ENCODE measurements around the gene TBC1D30.

The TBC1D30 gene

DNA sequence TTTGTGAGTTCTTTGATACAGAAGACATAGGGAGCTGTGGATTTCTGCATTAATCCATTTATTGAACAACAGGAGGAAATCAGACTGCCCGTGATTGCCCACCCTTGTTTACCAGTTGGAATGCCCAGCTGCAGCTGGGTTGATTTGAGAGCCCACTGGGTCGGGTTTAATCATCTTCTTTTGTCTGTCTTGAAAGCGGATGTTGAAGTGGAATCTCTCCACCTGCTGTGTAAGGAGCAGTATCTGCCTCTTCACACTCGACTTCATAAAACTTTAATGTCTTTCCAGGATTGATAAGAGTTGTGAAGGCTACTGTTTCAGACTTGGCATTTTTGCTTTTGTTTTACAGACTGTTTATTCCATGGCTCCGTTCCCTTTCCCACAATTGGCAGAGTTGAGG lies 39.9 kb downstream of the TBC1D30 start:
- no peak overlapping the region for H3K27ac ChIP-seq (ENCODE audit: low read depth, low read length, severe bottlenecking)
- H3K4me3 ChIP-seq (ENCODE audit: extremely low read depth, insufficient read depth, low read length, poor library complexity, severe bottlenecking) = no peak overlapping the region
- no peaks in the 10 kb centered on the region for H3K9me3 ChIP-seq (ENCODE audit: control insufficient read depth, low read length)
- 50 to 52% methylated on average over 2 of the region's 5 CpGs for WGBS, 2 experiments (ENCODE audit: insufficient coverage in 2 of 2)
- no peaks in the 10 kb centered on the region for H3K4me1 ChIP-seq (ENCODE audit: control insufficient read depth, insufficient read depth, low read length, poor library complexity, severe bottlenecking)
- H3K36me3 ChIP-seq (ENCODE audit: control insufficient read depth, insufficient read depth, low read length) = no peaks in the 10 kb centered on the region

DNA sequence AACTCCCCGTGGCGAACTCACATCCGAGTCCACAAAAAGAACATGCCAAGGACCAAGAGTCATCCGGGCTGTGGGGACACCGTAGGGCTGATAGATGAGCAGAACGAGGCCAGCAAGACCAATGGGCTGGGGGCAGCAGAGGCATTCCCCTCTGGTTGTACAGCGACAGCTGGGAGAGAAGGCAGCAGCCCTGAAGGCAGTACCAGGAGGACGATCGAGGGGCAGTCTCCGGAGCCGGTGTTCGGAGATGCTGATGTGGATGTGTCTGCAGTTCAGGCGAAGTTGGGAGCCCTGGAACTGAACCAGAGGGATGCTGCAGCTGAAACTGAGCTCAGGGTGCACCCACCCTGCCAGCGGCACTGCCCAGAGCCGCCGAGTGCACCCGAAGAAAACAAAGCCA lies 50.7 kb downstream of the TBC1D30 start:
- Histone ChIP-seq H3K27ac (ENCODE audit: low read depth, low read length, severe bottlenecking) (no peak overlapping the region), H3K9me3 (ENCODE audit: control insufficient read depth, low read length) (no peaks in the 10 kb centered on the region), H3K4me3 (ENCODE audit: extremely low read depth, insufficient read depth, low read length, poor library complexity, severe bottlenecking) (no peak overlapping the region), H3K36me3 (ENCODE audit: control insufficient read depth, insufficient read depth, low read length) (no peaks in the 10 kb centered on the region), H3K4me1 (ENCODE audit: control insufficient read depth, insufficient read depth, low read length, poor library complexity, severe bottlenecking) (no peaks in the 10 kb centered on the region)
- WGBS, 2 experiments (ENCODE audit: insufficient coverage in 2 of 2) = 88 to 92% methylated on average over 14 to 17 of the region's 17 CpGs

GRCh38 chr12:64876388-64877071 lies 52.1 kb downstream of the TBC1D30 start:
- H3K4me1 ChIP-seq (ENCODE audit: control insufficient read depth, insufficient read depth, low read length, poor library complexity, severe bottlenecking) = no peaks in the 10 kb centered on the region
- H3K27ac ChIP-seq (ENCODE audit: low read depth, low read length, severe bottlenecking) = no peak overlapping the region
- H3K9me3 ChIP-seq (ENCODE audit: control insufficient read depth, low read length) = no peaks in the 10 kb centered on the region
- no peak overlapping the region for H3K4me3 ChIP-seq (ENCODE audit: extremely low read depth, insufficient read depth, low read length, poor library complexity, severe bottlenecking)
- no peaks in the 10 kb centered on the region for H3K36me3 ChIP-seq (ENCODE audit: control insufficient read depth, insufficient read depth, low read length)
- 90 to 91% methylated on average over 8 to 10 of the region's 12 CpGs for WGBS, 2 experiments (ENCODE audit: insufficient coverage in 2 of 2)

DNA sequence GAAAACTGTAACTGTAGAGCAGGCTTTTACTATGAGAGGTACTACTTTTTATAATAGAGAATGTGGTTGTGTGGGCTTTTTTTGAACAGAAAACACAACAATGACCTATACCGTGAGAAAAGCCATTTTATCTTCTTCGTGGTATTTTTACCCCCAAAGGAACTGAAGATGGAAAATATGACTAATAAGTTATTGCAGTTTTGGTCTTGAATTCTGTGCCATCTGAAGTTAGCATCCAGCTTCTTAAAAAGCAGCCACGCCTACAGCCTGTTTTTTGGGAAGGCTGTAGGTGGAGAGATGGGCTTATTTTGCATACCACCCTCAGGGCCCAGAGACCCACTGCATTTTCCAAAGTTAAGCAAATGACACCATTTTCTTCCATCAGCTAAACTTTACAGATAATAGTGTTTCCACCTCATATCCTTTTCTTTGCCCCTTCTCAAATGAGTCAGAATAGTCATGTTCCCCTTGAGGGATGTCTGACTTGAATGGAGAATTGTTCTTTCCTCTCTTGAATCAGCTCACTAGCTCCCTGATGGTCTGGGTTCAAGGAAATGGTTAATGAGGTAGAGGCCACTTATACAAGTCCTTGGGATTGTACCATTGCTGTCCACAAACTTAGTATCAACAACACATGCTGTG lies 53.0 kb downstream of the TBC1D30 start:
- H3K4me3 ChIP-seq (ENCODE audit: extremely low read depth, insufficient read depth, low read length, poor library complexity, severe bottlenecking) = no peak overlapping the region
- no peaks in the 10 kb centered on the region for H3K9me3 ChIP-seq (ENCODE audit: control insufficient read depth, low read length)
- H3K36me3 ChIP-seq (ENCODE audit: control insufficient read depth, insufficient read depth, low read length) = no peaks in the 10 kb centered on the region
- no peak overlapping the region for H3K27ac ChIP-seq (ENCODE audit: low read depth, low read length, severe bottlenecking)
- no peaks in the 10 kb centered on the region for H3K4me1 ChIP-seq (ENCODE audit: control insufficient read depth, insufficient read depth, low read length, poor library complexity, severe bottlenecking)
- WGBS, 2 experiments (ENCODE audit: insufficient coverage in 2 of 2) = no CpG with 5 or more reads among the region's 3 CpGs

DNA sequence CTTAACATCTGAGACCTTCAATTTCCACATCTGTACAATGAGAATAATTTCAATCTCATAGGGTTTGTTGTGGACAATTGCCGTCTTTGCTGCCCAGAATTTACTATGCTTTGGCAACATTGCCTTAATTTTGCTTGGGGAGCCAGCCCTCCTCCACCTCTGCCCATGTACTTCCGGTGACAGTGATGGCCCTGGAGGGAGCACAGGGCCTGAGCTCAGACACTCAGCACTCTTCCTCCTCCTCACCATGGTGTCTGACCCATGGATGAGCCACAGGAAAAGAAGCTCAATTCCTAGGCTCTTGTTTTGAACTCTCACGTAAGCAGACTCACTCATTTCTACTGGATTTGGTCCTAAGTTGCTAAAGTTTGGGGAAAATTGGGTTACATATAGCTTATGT lies 58.2 kb downstream of the TBC1D30 start:
- 86 to 95% methylated on average over 2 of the region's 3 CpGs for WGBS, 2 experiments (ENCODE audit: insufficient coverage in 2 of 2)
- no peaks in the 10 kb centered on the region for H3K9me3 ChIP-seq (ENCODE audit: control insufficient read depth, low read length)
- H3K27ac ChIP-seq (ENCODE audit: low read depth, low read length, severe bottlenecking) = no peak overlapping the region
- no peaks in the 10 kb centered on the region for H3K36me3 ChIP-seq (ENCODE audit: control insufficient read depth, insufficient read depth, low read length)
- no peaks in the 10 kb centered on the region for H3K4me1 ChIP-seq (ENCODE audit: control insufficient read depth, insufficient read depth, low read length, poor library complexity, severe bottlenecking)
- no peak overlapping the region for H3K4me3 ChIP-seq (ENCODE audit: extremely low read depth, insufficient read depth, low read length, poor library complexity, severe bottlenecking)

DNA sequence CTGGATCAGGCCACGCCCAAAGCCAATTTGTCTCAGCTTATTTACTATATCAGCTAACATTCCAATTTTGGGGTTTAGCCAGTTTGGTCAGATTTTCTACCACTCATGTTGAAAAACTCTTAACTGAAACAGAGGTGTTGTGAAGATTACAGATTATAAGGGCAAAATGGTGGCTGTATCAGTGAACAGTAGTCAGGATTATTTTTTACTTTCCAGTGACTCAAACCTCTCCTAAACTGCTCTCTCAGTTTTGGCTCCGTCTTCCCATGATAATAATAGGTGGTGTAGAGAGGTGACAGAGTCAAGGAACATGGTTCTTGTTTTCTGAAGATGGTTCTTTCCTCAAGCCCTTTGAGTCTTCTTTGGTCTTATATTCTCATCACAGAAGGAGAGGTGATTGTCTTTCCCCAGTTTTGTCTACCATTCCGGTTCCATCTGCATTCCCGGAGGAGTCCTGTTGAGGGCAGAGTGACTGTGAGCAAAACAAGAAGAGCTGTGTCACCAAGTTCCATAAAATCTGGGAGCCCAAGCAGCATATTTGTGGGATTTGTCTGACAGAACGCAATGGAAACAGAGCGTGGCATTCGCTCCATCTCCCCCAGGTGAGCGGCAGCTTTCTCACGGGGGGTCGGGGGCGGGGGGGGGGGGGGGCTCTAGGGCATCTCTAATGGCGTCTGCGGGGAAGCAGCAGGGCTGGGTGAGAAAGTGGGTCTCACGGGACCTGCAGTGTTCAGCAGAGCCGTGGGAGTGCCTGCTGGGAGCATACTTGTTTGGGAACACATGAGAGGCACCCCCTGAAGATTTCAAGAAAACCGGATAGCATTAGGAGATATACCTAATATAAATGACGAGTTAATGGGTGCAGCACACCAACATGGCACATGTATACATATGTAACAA lies 59.1 kb downstream of the TBC1D30 start:
- 80 to 83% methylated on average over 4 to 6 of the region's 17 CpGs for WGBS, 2 experiments (ENCODE audit: insufficient coverage in 2 of 2)
- Histone ChIP-seq H3K4me3 (ENCODE audit: extremely low read depth, insufficient read depth, low read length, poor library complexity, severe bottlenecking) (no peak overlapping the region), H3K36me3 (ENCODE audit: control insufficient read depth, insufficient read depth, low read length) (no peaks in the 10 kb centered on the region), H3K27ac (ENCODE audit: low read depth, low read length, severe bottlenecking) (no peak overlapping the region), H3K9me3 (ENCODE audit: control insufficient read depth, low read length) (no peaks in the 10 kb centered on the region), H3K4me1 (ENCODE audit: control insufficient read depth, insufficient read depth, low read length, poor library complexity, severe bottlenecking) (no peaks in the 10 kb centered on the region)

GRCh38 chr12:64884164-64884542 lies 59.7 kb downstream of the TBC1D30 start:
- H3K27ac ChIP-seq (ENCODE audit: low read depth, low read length, severe bottlenecking) = no peak overlapping the region
- H3K9me3 ChIP-seq (ENCODE audit: control insufficient read depth, low read length) = no peaks in the 10 kb centered on the region
- WGBS, 2 experiments (ENCODE audit: insufficient coverage in 2 of 2) = 90 to 100% methylated on average over 2 of the region's 3 CpGs
- H3K4me3 ChIP-seq (ENCODE audit: extremely low read depth, insufficient read depth, low read length, poor library complexity, severe bottlenecking) = no peak overlapping the region
- no peaks in the 10 kb centered on the region for H3K36me3 ChIP-seq (ENCODE audit: control insufficient read depth, insufficient read depth, low read length)
- H3K4me1 ChIP-seq (ENCODE audit: control insufficient read depth, insufficient read depth, low read length, poor library complexity, severe bottlenecking) = no peaks in the 10 kb centered on the region

DNA sequence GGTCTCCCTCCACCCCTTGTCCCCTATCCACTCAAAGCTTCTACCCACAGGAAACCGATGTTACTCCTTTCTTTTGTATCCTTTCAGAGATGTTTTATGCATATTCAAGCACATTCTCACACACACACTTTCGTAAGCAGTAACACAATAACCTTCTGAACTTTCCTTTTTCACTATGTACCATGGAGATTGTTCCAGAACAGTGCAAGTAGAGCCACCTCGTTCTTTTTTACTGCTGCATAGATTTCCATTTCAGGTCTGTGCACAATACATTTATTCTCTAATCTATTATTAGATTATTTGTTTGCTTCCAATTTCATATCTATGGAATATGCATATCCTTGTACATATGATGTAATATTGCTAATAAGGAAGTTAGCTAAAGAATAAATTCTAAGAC lies 60.3 kb downstream of the TBC1D30 start:
- H3K36me3 ChIP-seq (ENCODE audit: control insufficient read depth, insufficient read depth, low read length) = no peaks in the 10 kb centered on the region
- H3K4me1 ChIP-seq (ENCODE audit: control insufficient read depth, insufficient read depth, low read length, poor library complexity, severe bottlenecking) = no peaks in the 10 kb centered on the region
- 85 to 90% methylated on average over 3 of the region's 3 CpGs for WGBS, 2 experiments (ENCODE audit: insufficient coverage in 2 of 2)
- H3K27ac ChIP-seq (ENCODE audit: low read depth, low read length, severe bottlenecking) = no peak overlapping the region
- no peak overlapping the region for H3K4me3 ChIP-seq (ENCODE audit: extremely low read depth, insufficient read depth, low read length, poor library complexity, severe bottlenecking)
- H3K9me3 ChIP-seq (ENCODE audit: control insufficient read depth, low read length) = no peaks in the 10 kb centered on the region

GRCh38 chr12:64889434-64890216 lies 65.2 kb downstream of the TBC1D30 start:
- Histone ChIP-seq H3K27ac (ENCODE audit: low read depth, low read length, severe bottlenecking) (no peak overlapping the region), H3K36me3 (ENCODE audit: control insufficient read depth, insufficient read depth, low read length) (no peaks in the 10 kb centered on the region), H3K4me3 (ENCODE audit: extremely low read depth, insufficient read depth, low read length, poor library complexity, severe bottlenecking) (no peak overlapping the region), H3K9me3 (ENCODE audit: control insufficient read depth, low read length) (no peaks in the 10 kb centered on the region), H3K4me1 (ENCODE audit: control insufficient read depth, insufficient read depth, low read length, poor library complexity, severe bottlenecking) (no peaks in the 10 kb centered on the region)
- 55 to 56% methylated on average over 9 to 11 of the region's 11 CpGs for WGBS, 2 experiments (ENCODE audit: insufficient coverage in 2 of 2)

DNA sequence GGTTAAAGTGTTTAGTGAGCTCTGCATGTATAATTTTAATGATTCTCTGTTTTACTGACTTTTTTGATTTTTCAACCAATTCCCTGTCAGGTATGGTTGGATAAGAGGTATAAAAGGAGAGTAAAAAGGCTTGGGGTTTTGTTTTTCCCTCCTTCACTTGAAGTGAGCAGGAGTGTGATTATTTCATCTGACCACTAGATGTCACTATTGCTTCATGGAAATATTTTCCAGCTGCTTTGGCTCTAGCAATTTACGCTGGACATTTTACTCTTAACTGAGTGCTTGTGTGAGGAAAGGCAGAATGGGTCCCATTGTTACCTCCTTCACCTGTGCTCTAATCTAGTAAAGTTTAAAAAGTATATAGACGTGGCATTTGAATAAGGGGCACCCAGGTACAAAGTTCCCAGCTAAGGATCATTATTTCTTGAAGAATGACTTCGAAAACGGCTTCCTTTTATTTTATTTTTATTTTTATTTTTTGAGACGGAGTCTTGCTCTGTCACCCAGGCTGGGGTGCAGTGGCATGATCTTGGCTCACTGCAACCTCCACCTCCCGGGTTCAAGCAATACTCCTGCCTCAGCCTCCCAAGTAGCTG lies 66.5 kb downstream of the TBC1D30 start:
- 80% methylated on average over 2 of the region's 6 CpGs; no CpG with 5 or more reads in 1 of the 2 experiments for WGBS, 2 experiments (ENCODE audit: insufficient coverage in 2 of 2)
- Histone ChIP-seq H3K4me3 (ENCODE audit: extremely low read depth, insufficient read depth, low read length, poor library complexity, severe bottlenecking) (no peak overlapping the region), H3K4me1 (ENCODE audit: control insufficient read depth, insufficient read depth, low read length, poor library complexity, severe bottlenecking) (no peaks in the 10 kb centered on the region), H3K36me3 (ENCODE audit: control insufficient read depth, insufficient read depth, low read length) (no peaks in the 10 kb centered on the region), H3K27ac (ENCODE audit: low read depth, low read length, severe bottlenecking) (no peak overlapping the region), H3K9me3 (ENCODE audit: control insufficient read depth, low read length) (no peaks in the 10 kb centered on the region)
